Erythroblast (primary cell): ENCODE measurements around the gene RPL41.

Experiments
- DNase-seq, 2 experiments: peaks; one replicate each; lab custom pipeline; 2025; lab: John Stamatoyannopoulos, UW
- GATA1 ChIP-seq: IDR thresholded peaks from 2 replicates; pipeline ENCODE4 v1.6.1; 2011; ENCODE audit warnings: low read depth, mild to moderate bottlenecking, control low read depth, low read length, moderate library complexity
- POLR2A ChIP-seq: IDR thresholded peaks from 2 replicates; pipeline ENCODE4 v1.6.1; 2011; ENCODE audit warnings: mild to moderate bottlenecking, low read length

The RPL41 gene

DNA sequence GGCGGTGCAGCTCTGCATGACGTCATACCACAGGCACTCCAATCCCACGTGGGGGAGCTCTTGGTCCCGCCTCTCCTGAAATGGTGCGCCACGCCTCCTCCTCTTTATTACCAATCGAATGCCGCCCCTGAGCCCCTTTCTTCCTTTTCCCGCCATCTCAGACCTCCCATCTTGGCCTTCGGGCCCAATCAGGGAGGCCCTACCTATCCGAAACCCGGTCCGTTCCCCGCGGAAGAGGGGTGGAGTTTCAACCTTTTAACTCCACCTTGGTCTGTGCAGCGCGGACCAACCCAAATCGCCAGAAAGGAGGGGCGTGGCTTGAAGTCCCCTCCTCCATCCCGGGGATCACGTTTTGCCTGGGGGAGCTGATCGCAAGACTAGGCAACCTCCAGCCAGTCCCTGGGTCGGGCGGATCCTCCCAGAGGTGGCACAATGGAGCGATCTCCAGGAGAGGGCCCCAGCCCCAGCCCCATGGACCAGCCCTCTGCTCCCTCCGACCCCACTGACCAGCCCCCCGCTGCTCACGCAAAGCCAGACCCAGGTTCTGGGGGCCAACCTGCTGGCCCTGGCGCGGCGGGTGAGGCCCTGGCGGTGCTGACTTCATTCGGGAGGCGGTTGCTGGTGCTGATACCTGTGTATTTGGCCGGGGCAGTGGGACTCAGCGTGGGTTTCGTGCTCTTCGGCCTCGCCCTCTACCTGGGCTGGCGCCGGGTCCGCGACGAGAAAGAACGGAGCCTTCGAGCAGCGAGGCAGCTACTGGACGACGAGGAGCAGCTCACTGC, 11.6 kb downstream of the RPL41 start, which contains the start of gene ESYT1:
Gene ESYT1 (plus strand): TSS at position 380 of the 782 bp plus-strand sequence. CDS start 53 bp downstream, at position 433.
- peak; percentile 99 to 100 for DNase-seq
- TF ChIP-seq POLR2A (peak; percentile 93), GATA1 (no peak)

DNA sequence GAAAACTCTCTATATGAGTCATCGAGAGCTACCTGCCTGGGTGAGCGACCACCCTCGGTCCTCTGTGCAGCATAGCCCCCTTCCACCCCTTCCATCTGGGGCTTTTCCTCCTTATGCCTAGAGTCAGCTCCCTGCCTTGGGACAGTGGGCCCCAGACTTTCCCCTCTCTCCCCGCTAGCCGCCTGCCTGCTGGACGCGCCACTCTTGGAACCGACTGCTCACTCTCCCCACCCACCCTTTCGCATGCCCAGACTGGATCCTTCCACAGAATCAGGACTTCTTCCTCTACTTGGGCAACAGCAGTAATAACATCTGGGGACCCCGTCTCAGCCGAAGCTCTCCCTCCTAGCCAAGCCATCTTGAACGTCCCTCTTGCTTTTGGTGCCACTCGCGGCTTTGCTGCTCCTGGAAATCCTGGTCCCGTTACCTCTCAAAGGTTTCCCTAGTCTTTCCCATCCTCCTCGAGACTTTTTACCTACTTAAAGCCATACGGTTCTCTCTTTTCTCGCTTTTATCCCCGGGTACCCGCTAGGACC, 12.3 kb downstream of the RPL41 start:
- no peak for TF ChIP-seq GATA1
- no peak for TF ChIP-seq POLR2A
- peak; percentile 47 to 65 for DNase-seq

DNA sequence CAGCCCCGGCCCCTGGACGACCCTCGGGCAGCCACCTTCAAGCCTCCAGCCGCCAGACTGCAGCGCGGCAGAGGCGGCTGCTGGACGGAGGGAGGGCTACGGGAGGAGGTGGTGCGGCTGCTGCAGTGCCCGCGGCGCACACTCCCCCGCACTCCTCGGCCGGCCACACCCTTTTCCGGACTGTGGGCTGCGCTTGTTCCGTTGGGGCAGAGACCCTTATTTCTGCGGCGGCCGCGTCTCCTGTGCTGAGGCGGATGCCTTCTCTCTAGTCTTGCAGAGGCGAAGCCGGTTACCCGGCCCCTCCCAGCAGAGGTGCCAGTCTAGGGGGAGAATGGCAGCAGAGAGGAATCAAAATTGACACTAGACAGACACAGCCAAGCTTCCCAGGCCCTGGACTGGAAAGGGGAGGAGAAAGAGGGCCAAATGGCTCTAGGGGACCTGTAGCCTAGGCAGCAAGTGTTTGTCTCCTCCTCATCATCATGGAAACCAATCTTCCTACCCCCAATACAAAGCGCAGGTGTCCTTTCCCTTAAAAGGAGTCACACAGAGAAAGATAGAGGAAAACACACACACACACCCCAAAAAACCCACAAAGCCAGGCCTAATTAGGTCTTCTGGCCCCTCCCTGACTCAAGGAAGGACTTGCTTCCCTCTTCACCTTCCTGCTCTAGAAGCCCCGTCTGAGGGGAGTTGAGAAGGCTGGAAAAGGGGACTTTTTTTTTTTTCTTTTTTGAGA, 12.9 kb downstream of the RPL41 start:
- peak; percentile 70 to 74 for DNase-seq
- TF ChIP-seq POLR2A (peak; percentile 28), GATA1 (no peak)

DNA sequence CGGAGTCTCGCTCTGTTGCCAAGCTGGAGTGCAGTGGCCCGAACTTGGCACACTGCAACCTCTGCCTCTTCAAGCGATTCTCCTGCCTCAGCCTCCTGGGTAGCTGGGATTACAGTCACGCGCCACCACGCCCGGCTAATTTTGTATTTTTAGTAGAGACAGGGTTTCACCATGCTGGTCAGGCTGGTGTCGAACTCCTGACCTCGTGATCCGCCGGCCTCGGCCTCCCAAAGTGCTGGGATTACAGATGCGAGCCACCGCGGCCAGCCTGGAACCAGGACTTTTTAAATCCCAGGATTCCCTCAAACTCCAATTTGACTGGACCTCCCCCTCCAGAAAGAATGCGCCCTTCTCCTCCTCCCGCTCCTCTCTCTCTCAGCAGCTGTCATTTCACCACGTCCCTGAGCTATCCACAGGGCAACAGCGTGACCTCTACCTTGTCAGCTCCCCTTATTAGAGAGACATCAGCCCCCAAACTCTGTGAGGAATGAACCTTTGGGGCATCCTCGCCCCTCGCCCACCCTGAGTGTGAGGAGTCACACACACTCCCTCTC, 13.6 kb downstream of the RPL41 start:
- TF ChIP-seq GATA1 (no peak), POLR2A (no peak)
- DNase-seq, result no peak

DNA sequence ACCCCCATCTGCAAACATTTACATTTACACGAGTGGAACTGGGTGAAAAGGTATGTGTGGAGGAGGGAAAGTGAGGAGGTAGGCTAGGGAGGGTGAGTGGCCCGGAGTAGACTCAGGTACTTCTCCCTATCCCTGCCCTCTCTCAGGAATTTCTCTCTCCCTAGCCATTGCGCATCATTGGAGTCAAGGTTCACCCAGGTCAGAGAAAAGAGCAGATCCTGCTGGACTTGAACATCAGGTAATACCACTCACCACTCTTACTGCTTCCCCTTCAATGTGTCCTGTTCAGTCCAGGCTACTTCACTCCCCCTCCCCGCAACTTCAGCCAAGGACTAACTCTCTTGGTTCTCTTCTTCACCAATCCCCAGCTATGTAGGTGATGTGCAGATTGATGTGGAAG, 14.4 kb downstream of the RPL41 start:
- no peak for TF ChIP-seq POLR2A
- TF ChIP-seq GATA1, result no peak
- no peak for DNase-seq

DNA sequence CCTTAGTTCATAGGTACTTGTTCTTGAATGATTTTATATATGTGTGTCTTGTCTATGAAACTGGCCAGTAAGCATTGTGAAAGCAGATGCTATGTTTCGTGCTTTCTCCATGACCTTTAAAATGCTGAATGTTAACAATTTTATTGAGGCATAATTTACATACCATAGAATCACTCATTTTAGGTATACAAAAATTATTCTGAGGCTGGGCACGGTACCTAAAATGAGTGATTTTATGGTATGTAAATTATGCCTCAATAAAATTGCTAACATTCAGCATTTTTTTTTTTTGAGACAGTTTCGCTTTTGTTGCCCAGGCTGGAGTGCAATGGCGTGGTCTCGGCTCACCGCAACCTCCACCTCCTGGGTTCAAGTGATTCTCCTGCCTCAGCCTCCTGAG, 18.5 kb downstream of the RPL41 start:
- no peak for DNase-seq
- TF ChIP-seq GATA1 (no peak), POLR2A (no peak)

DNA sequence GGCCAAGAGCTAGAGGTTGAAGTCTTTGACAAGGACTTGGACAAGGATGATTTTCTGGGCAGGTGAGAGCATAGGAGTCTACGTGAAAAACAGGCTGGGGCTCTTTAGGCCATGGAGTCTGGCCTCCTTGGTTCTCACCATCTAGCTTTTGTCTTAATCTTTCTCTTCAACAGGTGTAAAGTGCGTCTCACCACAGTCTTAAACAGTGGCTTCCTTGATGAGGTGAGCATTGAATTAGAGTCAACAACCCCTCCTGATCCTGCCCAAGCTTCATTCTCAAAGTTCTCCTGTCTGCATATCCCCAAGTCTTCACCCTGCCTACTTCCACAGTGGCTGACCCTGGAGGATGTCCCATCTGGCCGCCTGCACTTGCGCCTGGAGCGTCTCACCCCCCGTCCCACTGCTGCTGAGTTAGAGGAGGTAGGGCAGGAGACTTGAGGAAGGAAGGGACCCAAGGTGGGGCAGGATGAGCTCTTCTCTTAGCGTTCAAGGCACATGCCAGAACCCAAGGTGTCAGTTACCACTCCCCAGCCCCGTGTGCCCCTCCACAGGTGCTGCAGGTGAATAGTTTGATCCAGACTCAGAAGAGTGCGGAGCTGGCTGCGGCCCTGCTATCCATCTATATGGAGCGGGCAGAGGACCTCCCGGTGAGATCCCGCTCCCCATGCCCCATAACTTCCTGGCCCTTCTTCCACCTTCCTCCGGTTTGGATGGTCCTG, 21.6 kb downstream of the RPL41 start:
- TF ChIP-seq POLR2A (no peak), GATA1 (no peak)
- no peak for DNase-seq

DNA sequence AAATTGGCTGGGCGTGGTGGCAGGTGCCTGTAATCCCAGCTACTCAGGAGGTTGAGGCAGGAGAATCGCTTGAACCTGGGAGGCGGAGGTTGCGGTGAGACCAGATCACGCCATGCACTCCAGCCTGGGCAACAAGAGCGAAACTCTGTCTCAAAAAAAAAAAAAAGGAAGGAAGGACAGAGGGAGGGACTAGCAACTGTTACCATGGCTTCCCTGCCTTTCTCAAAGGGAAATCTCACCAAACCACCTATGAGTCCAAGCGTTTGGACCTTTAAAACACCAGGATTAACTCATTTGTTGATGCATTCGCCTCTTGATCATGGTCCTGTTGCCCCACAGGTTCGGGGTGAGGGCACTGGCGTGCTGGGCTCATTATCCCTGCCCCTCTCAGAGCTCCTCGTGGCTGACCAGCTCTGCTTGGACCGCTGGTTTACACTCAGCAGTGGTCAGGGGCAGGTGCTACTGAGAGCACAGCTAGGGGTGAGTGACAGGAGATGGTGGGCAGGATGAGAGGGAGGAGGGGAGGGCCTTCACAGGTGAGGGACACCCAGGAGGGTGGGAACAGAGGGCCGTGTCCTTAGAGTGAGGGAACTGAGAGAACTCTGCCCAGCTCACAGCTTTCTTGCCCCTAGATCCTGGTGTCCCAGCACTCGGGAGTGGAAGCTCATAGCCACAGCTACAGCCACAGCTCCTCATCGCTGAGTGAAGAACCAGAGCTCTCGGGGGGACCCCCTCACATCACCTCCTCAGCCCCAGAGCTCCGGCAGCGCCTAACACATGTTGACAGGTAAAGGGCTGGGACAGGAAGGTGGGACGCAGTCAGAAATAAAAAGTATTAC, 25.7 kb downstream of the RPL41 start:
- no peak for TF ChIP-seq POLR2A
- TF ChIP-seq GATA1, result no peak
- DNase-seq, result no peak

DNA sequence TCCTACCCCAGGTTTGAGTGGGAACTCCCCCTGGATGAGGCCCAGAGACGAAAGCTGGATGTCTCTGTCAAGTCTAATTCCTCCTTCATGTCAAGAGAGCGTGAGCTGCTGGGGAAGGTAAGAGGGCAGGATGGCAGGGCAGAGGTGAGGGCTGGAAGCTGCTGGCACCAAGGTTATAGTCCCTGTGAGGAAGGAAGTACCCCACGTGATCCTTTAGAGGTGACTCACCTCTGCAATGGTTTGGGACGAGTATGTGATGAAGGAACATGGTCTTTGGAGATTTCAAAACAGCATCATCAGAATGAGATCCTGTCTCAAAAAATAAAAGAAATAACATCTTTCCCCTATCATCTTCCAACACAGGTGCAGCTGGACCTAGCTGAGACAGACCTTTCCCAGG, 26.8 kb downstream of the RPL41 start:
- TF ChIP-seq GATA1 (no peak), POLR2A (no peak)
- no peak for DNase-seq

DNA sequence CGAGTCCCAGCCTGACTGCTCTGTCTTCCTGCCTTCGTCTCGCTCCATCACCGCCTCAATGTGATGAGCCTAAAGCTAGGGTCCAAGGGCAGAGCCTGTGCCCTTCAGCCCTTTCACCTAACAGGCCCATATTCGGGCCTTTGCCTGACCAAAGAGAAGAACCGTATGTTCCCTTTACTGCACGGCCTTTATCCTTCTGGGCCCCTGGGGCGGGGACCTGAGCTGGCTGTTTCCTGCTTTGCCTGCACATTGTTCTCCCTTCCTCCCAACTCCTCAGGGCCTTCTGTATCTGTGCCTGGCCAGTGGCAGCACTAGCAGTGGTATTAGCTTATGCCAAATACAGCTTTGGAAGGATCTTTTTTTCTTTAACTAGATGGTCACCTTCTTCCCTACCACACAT, 27.4 kb downstream of the RPL41 start:
- no peak for TF ChIP-seq GATA1
- TF ChIP-seq POLR2A, result no peak
- DNase-seq, result no peak

DNA sequence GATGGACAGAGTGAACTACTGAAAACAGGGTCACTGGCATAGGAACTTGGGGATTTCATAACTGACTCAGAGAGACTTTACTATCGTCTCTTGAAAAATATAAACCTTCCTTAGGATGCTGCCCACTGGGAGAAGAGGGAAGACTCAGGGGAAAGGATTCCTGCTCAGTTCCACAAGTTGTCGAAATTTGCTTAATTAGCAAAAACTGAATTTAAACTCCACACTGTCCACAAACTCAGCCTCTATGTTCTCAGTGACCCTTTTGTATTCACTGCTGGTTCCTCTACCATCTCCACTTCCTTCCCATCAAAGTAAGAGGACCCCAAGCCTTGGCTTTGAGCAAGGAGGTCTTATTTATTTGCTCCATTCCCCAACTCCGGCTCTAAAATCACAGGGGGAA, 28.8 kb downstream of the RPL41 start:
- TF ChIP-seq GATA1, result no peak
- TF ChIP-seq POLR2A, result no peak
- no peak for DNase-seq
